Neural progenitor cell (in vitro differentiated cells): ENCODE data around the gene GPI. TPM values are rescaled to one million over a fixed set of nuclear protein-coding genes. Genes with fewer than 3 reads are reported as not detected.

Experiments used
- DNase-seq: peaks from one replicate; pipeline ENCODE4 v3.0.0-alpha.2; 2016; ENCODE audit warnings: low spot score
- H2AFZ ChIP-seq: fragments of 200-600 bp; sonication (generic); replicated peaks from 2 replicates; pipeline ENCODE4 v1.6.1; 2016; ENCODE audit warnings: antibody characterized with exemption
- H3F3A ChIP-seq: fragments of 200-600 bp; sonication (generic); 2 replicates; pipeline ENCODE4 v1.6.1; 2016; ENCODE audit warnings: antibody characterized with exemption, low read depth
- H3K27ac ChIP-seq: fragments of 200-600 bp; sonication (generic); 2 replicates; pipeline ENCODE4 v1.5.1; 2016; ENCODE audit warnings: mild to moderate bottlenecking
- H3K27me3 ChIP-seq: fragments of 200-600 bp; sonication (generic); 2 replicates; pipeline ENCODE4 v1.6.1; 2016; ENCODE audit warnings: mild to moderate bottlenecking, moderate library complexity
- H3K36me3 ChIP-seq: fragments of 200-600 bp; sonication (generic); 2 replicates; pipeline ENCODE4 v1.5.1; 2016
- H3K4me1 ChIP-seq: fragments of 200-600 bp; sonication (generic); 2 replicates; pipeline ENCODE4 v1.6.1; 2016; ENCODE audit warnings: mixed run types
- H3K4me2 ChIP-seq: fragments of 200-600 bp; sonication (generic); 2 replicates; pipeline ENCODE4 v1.6.1; 2016
- H3K4me3 ChIP-seq: fragments of 200-600 bp; sonication (generic); 2 replicates; pipeline ENCODE4 v1.5.1; 2016
- H3K79me2 ChIP-seq: fragments of 200-600 bp; sonication (generic); 2 replicates; pipeline ENCODE4 v1.6.1; 2016; ENCODE audit warnings: low read depth
- H3K9ac ChIP-seq: fragments of 200-600 bp; sonication (generic); 2 replicates; pipeline ENCODE4 v1.6.1; 2016
- H3K9me3 ChIP-seq: fragments of 200-600 bp; sonication (generic); 2 replicates; pipeline ENCODE4 v1.5.1; 2016; ENCODE audit warnings: low read depth
- H4K20me1 ChIP-seq: fragments of 200-600 bp; sonication (generic); 2 replicates; pipeline ENCODE4 v1.6.1; 2016; ENCODE audit warnings: low read depth
- H3K27ac Mint-ChIP-seq: 3 replicates; pipeline ENCODE4 v1.8.0; 2021; ENCODE audit warnings: mixed read lengths
- H3K27me3 Mint-ChIP-seq: 2 replicates; pipeline ENCODE4 v1.8.0; 2022; ENCODE audit warnings: low read depth, mild to moderate bottlenecking, inconsistent platforms, moderate library complexity, mixed read lengths; ENCODE audit not compliant: insufficient read depth
- H3K36me3 Mint-ChIP-seq: 3 replicates; pipeline ENCODE4 v1.8.0; 2021; ENCODE audit warnings: mixed read lengths
- H3K4me1 Mint-ChIP-seq: 3 replicates; pipeline ENCODE4 v1.8.0; 2021; ENCODE audit warnings: mixed read lengths
- H3K4me3 Mint-ChIP-seq: 3 replicates; pipeline ENCODE4 v1.8.0; 2021; ENCODE audit warnings: mild to moderate bottlenecking, moderate library complexity, mixed read lengths
- H3K9me3 Mint-ChIP-seq: 3 replicates; pipeline ENCODE4 v1.8.0; 2020; ENCODE audit warnings: mixed read lengths
- CTCF ChIP-seq: fragments of 200-600 bp; sonication (generic); IDR thresholded peaks from 2 replicates; pipeline ENCODE4 v1.5.1; 2017; ENCODE audit warnings: antibody characterized with exemption, mild to moderate bottlenecking
- EZH2 ChIP-seq: fragments of 200-600 bp; sonication (generic); IDR thresholded peaks from 2 replicates; pipeline ENCODE4 v1.6.1; 2017; ENCODE audit warnings: antibody characterized with exemption, mild to moderate bottlenecking, moderate library complexity
- EZH2phosphoT487 ChIP-seq: fragments of 200-600 bp; sonication (generic); IDR thresholded peaks from 2 replicates; pipeline ENCODE4 v1.6.1; 2017; ENCODE audit warnings: antibody characterized with exemption
- total RNA-seq: library from RNA; depleted of rRNA; stranded (reverse); fragments of >200 nt; gene quantifications from 2 replicates; pipeline ENCODE4 v1.2.3, GENCODE V29; 2015; ENCODE audit warnings: low replicate concordance

GPI gene
- total RNA-seq, 1 donor from 2014 or later = 109 TPM

GRCh38 chr19:34364462-34364829 is 550 bp upstream of the GPI start:
- DNase-seq = no peak
- Histone ChIP-seq H3K27ac (no peak overlapping the region), H4K20me1 (peaks cover 14% of the 10 kb centered on the region), H3K9ac (no peak overlapping the region), H3K36me3 (peaks cover 4% of the 10 kb centered on the region), H3K79me2 (peaks cover 19% of the 10 kb centered on the region), H3K4me2 (peak overlapping the region; percentile 79), H3K27me3 (no peaks in the 10 kb centered on the region), H2AFZ (peak overlapping the region; percentile 80), H3F3A (peaks cover 37% of the 10 kb centered on the region), H3K9me3 (no peaks in the 10 kb centered on the region), H3K4me1 (peaks cover 14% of the 10 kb centered on the region), H3K4me3 (peak overlapping the region; percentile 100)
- TF ChIP-seq EZH2 = no peak
- no peak for TF ChIP-seq EZH2phosphoT487
- TF ChIP-seq CTCF = no peak
- Mint-ChIP-seq H3K36me3 (peaks cover 14% of the 10 kb centered on the region), H3K27me3 (peaks cover 12% of the 10 kb centered on the region), H3K4me3 (peak overlapping the region; percentile 93), H3K4me1 (peaks cover 35% of the 10 kb centered on the region), H3K9me3 (no peaks in the 10 kb centered on the region), H3K27ac (no peak overlapping the region)

GRCh38 chr19:34365463-34366401 is 736 bp downstream of the GPI start:
- Histone ChIP-seq H3K27me3 (no peaks in the 10 kb centered on the region), H3K36me3 (peaks cover 4% of the 10 kb centered on the region), H3K4me1 (peaks cover 11% of the 10 kb centered on the region), H3F3A (peaks cover 24% of the 10 kb centered on the region), H3K9me3 (no peaks in the 10 kb centered on the region), H2AFZ (peak overlapping the region; percentile 85), H3K4me2 (peak overlapping the region; percentile 79), H3K79me2 (peaks cover 19% of the 10 kb centered on the region), H3K27ac (no peak overlapping the region), H4K20me1 (peaks cover 14% of the 10 kb centered on the region), H3K4me3 (peak overlapping the region; percentile 100), H3K9ac (peak overlapping the region; percentile 62)
- DNase-seq = peak; percentile 57
- peaks cover 20% of the 10 kb centered on the region for H3K36me3 Mint-ChIP-seq
- peak overlapping the region; percentile 97 for H3K4me3 Mint-ChIP-seq
- H3K4me1 Mint-ChIP-seq = peaks cover 25% of the 10 kb centered on the region
- no peaks in the 10 kb centered on the region for H3K9me3 Mint-ChIP-seq
- TF ChIP-seq EZH2phosphoT487 (no peak), EZH2 (peak; percentile 27), CTCF (no peak)
- no peak overlapping the region for H3K27ac Mint-ChIP-seq
- H3K27me3 Mint-ChIP-seq = peaks cover 7% of the 10 kb centered on the region

DNA sequence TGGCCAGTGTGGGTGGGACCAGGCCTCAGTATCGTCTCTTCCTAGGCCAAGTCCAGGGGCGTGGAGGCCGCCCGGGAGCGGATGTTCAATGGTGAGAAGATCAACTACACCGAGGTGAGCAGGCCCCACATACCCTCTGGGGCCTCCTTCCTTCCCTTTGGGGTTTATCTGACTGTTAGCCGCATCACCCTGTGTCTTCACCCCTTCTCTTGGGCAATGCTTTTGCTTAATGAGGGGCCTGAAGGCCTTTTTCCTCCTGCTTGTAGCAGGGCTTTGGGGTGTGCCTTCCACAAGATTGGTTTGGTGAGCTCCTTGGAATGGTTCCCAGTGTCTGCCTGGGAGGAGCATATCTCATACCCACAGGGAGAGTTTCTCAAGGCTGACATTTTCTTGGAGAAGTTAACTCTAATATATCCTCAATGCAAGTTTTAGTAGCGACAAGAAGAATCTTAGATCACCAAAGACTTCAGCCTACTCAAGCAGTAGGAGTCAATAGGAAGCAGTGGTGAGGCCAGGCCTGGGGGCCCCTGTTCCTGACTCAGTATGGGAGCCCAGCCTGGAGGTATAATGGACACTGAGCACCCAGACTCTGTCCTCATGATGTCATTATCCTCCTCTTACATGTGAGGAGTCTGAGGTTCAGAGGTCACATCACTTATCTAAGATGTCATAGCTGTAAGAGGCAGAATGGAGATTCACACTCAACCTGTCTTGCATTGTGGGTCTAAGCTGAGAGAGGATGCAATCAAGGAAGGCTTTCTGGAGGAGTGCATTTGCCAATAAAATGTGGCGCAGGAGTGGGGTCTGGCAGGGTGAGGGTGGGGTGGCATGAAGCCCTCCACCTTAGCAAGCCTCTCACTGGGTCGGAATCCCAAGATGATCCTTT is 2.0 kb downstream of the GPI start:
- no peak overlapping the region for H3K27ac ChIP-seq
- peaks cover 26% of the 10 kb centered on the region for H3K36me3 Mint-ChIP-seq
- peaks cover 25% of the 10 kb centered on the region for H3K4me1 Mint-ChIP-seq
- H3K9ac ChIP-seq = no peak overlapping the region
- peaks cover 23% of the 10 kb centered on the region for H3F3A ChIP-seq
- DNase-seq = no peak
- H3K79me2 ChIP-seq = peaks cover 19% of the 10 kb centered on the region
- H3K9me3 ChIP-seq = no peaks in the 10 kb centered on the region
- peaks cover 11% of the 10 kb centered on the region for H3K4me1 ChIP-seq
- no peak overlapping the region for H2AFZ ChIP-seq
- H3K4me2 ChIP-seq = peak overlapping the region; percentile 79
- no peak overlapping the region for H3K4me3 ChIP-seq
- TF ChIP-seq EZH2 = no peak
- no peak for TF ChIP-seq EZH2phosphoT487
- H3K9me3 Mint-ChIP-seq = no peaks in the 10 kb centered on the region
- no peaks in the 10 kb centered on the region for H3K27me3 ChIP-seq
- peak overlapping the region; percentile 97 for H3K4me3 Mint-ChIP-seq
- peaks cover 4% of the 10 kb centered on the region for H3K36me3 ChIP-seq
- peaks cover 14% of the 10 kb centered on the region for H4K20me1 ChIP-seq
- H3K27me3 Mint-ChIP-seq = peaks cover 11% of the 10 kb centered on the region
- H3K27ac Mint-ChIP-seq = no peak overlapping the region
